WTC11 (cell line): ENCODE results near the gene NOX3. TPM values are rescaled to one million over a fixed set of nuclear protein-coding genes. Genes with fewer than 3 reads are reported as not detected.

ENCODE experiments used
- ATAC-seq: fragments of 200-7000 bp; cut with Tn5 transposase; 2 replicates; pipeline ENCODE4 v1.10.0; 2021; ENCODE audit warnings: mild to moderate bottlenecking, moderate library complexity
- CTCF ChIA-PET: fragments of 300-600 bp; sonication (Branson Sonifier 250); formaldehyde crosslinking; loops from one replicate; lab custom pipeline; 2021; ENCODE audit warnings: antibody characterized with exemption; lab: Charles Lee
- POLR2A ChIA-PET: fragments of 350-600 bp; sonication (Branson Sonifier 250); formaldehyde crosslinking; loops from one replicate; lab custom pipeline; 2021; ENCODE audit warnings: antibody characterized with exemption; lab: Charles Lee
- DNase-seq: peaks from one replicate; pipeline ENCODE4 v3.0.0; 2021; ENCODE audit warnings: low spot score
- H3K27ac Mint-ChIP-seq: 2 replicates; pipeline ENCODE4 v1.8.0; 2021; ENCODE audit warnings: mixed read lengths
- H3K27me3 Mint-ChIP-seq: 2 replicates; pipeline ENCODE4 v1.8.0; 2021; ENCODE audit warnings: low read depth, mild to moderate bottlenecking, moderate library complexity, mixed read lengths
- H3K36me3 Mint-ChIP-seq: 2 replicates; pipeline ENCODE4 v1.8.0; 2021; ENCODE audit warnings: mixed read lengths
- H3K4me1 Mint-ChIP-seq: 2 replicates; pipeline ENCODE4 v1.8.0; 2022; ENCODE audit warnings: mixed read lengths
- H3K4me3 Mint-ChIP-seq: 2 replicates; pipeline ENCODE4 v1.8.0; 2021; ENCODE audit warnings: mild to moderate bottlenecking, moderate library complexity, mixed read lengths
- H3K9me3 Mint-ChIP-seq: 2 replicates; pipeline ENCODE4 v1.8.0; 2021; ENCODE audit warnings: mixed read lengths
- ATF1 ChIP-seq: sonication (generic); formaldehyde crosslinking; IDR thresholded peaks from 2 replicates; pipeline ENCODE4 v1.8.1; 2023; ENCODE audit warnings: mild to moderate bottlenecking, moderate library complexity, missing genetic modification reagents
- ETV6 ChIP-seq: sonication (generic); formaldehyde crosslinking; IDR thresholded peaks from 2 replicates; pipeline ENCODE4 v1.8.1; 2022; ENCODE audit warnings: mild to moderate bottlenecking, missing genetic modification reagents
- GTF2I ChIP-seq: fragments of 250-450 bp; sonication (Bioruptor Pico); conservative IDR thresholded peaks from 2 replicates; pipeline ENCODE4 v1.4.0; 2021; ENCODE audit warnings: mild to moderate bottlenecking
- HMGA2 ChIP-seq: fragments of 250-450 bp; sonication (Bioruptor Pico); IDR thresholded peaks from 2 replicates; pipeline ENCODE4 v1.4.0; 2021; ENCODE audit warnings: mild to moderate bottlenecking, moderate library complexity
- NR3C1 ChIP-seq: sonication (generic); formaldehyde crosslinking; conservative IDR thresholded peaks from 2 replicates; pipeline ENCODE4 v1.8.1; 2023; ENCODE audit warnings: low read depth, mild to moderate bottlenecking, missing genetic modification reagents
- PRRX2 ChIP-seq: fragments of 250-450 bp; sonication (Bioruptor Pico); IDR thresholded peaks from 2 replicates; pipeline ENCODE4 v1.8.0; 2021; ENCODE audit warnings: mild to moderate bottlenecking
- SP1 ChIP-seq: sonication (generic); formaldehyde crosslinking; conservative IDR thresholded peaks from 2 replicates; pipeline ENCODE4 v1.8.1; 2022; ENCODE audit warnings: missing genetic modification reagents
- ZNF138 ChIP-seq: sonication (generic); formaldehyde crosslinking; conservative IDR thresholded peaks from 2 replicates; pipeline ENCODE4 v1.8.1; 2022; ENCODE audit warnings: mild to moderate bottlenecking, moderate library complexity, missing genetic modification reagents
- ZNF263 ChIP-seq: sonication (generic); formaldehyde crosslinking; IDR thresholded peaks from 2 replicates; pipeline ENCODE4 v1.8.1; 2022; ENCODE audit warnings: low read depth, mild to moderate bottlenecking, moderate library complexity, missing genetic modification reagents
- total RNA-seq: library from RNA; stranded (reverse); gene quantifications from 3 replicates; pipeline ENCODE4 v1.2.3, GENCODE V29; 2021
- TF ChIP-seq, protein P1 (sequence below): fragments of 250-450 bp; sonication (Bioruptor Pico); IDR thresholded peaks from 2 replicates; pipeline ENCODE4 v1.9.0; 2021; ENCODE audit warnings: mild to moderate bottlenecking, borderline replicate concordance
- TF ChIP-seq, protein P2 (sequence below): fragments of 250-450 bp; sonication (Bioruptor Pico); IDR thresholded peaks from 2 replicates; pipeline ENCODE4 v2.1.2; 2022; ENCODE audit warnings: mild to moderate bottlenecking, moderate library complexity
- TF ChIP-seq, protein P3 (sequence below): sonication (generic); formaldehyde crosslinking; IDR thresholded peaks from 2 replicates; pipeline ENCODE4 v1.8.1; 2023; ENCODE audit warnings: mild to moderate bottlenecking, missing genetic modification reagents, moderate library complexity
- TF ChIP-seq, protein P4 (sequence below): sonication (generic); formaldehyde crosslinking; conservative IDR thresholded peaks from 2 replicates; pipeline ENCODE4 v1.8.1; 2022; ENCODE audit warnings: mild to moderate bottlenecking, missing genetic modification reagents
- TF ChIP-seq, protein P5 (sequence below): sonication (generic); formaldehyde crosslinking; IDR thresholded peaks from 2 replicates; pipeline ENCODE4 v1.8.1; 2022; ENCODE audit warnings: mild to moderate bottlenecking, missing genetic modification reagents, moderate library complexity, borderline replicate concordance
- TF ChIP-seq, protein P6 (sequence below): sonication (generic); formaldehyde crosslinking; IDR thresholded peaks from 2 replicates; pipeline ENCODE4 v1.8.1; 2023; ENCODE audit warnings: mild to moderate bottlenecking, moderate library complexity, missing genetic modification reagents
- TF ChIP-seq, protein P7 (sequence below): sonication (generic); formaldehyde crosslinking; IDR thresholded peaks from 2 replicates; pipeline ENCODE4 v1.8.1; 2022; ENCODE audit warnings: missing genetic modification reagents, borderline replicate concordance

Gene NOX3
- total RNA-seq, 1 experiment from 2014 or later = not detected

DNA sequence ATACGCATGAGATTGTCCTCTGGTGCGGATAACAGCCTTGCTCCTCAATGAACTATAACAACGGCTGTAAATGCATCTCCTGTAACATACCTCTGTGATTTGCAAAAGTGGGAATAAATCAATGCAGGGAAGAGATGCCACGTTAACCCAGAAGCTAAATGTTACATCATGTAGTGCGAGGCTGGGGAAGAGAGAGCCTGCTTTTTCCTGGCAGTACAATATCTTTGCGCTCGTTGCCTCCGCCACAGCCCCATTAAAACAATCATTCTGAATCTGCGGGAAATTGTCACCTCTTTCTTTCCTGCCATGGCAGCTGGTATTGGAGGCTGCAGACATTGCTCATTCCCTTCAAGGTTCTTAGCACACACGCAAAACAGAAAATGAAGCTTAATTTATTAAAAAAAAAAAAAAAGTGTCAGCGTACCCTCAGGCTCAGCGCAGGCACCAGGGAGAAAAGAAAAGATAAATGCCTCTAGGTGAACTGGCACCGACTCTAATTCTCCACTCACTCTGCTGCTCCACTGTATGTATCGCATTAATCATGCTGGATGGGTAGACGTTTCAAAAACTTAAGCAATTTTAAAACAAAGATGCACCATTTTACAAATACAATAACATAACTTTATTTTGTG lies 71.2 kb downstream of the NOX3 start:
- ChIA-PET POLR2A (interaction anchor here (0.6 kb wide), 1 partner anchor 54 kb away, joined by 4 read pairs; no protein-coding TSS in a partner anchor), CTCF (no interaction called here)
- Mint-ChIP-seq H3K36me3 (no peaks in the 10 kb centered on the region), H3K27ac (no peak overlapping the region), H3K9me3 (no peaks in the 10 kb centered on the region)
- ATAC-seq (no peak), DNase-seq (no peak)
- TF ChIP-seq, protein P1, sequence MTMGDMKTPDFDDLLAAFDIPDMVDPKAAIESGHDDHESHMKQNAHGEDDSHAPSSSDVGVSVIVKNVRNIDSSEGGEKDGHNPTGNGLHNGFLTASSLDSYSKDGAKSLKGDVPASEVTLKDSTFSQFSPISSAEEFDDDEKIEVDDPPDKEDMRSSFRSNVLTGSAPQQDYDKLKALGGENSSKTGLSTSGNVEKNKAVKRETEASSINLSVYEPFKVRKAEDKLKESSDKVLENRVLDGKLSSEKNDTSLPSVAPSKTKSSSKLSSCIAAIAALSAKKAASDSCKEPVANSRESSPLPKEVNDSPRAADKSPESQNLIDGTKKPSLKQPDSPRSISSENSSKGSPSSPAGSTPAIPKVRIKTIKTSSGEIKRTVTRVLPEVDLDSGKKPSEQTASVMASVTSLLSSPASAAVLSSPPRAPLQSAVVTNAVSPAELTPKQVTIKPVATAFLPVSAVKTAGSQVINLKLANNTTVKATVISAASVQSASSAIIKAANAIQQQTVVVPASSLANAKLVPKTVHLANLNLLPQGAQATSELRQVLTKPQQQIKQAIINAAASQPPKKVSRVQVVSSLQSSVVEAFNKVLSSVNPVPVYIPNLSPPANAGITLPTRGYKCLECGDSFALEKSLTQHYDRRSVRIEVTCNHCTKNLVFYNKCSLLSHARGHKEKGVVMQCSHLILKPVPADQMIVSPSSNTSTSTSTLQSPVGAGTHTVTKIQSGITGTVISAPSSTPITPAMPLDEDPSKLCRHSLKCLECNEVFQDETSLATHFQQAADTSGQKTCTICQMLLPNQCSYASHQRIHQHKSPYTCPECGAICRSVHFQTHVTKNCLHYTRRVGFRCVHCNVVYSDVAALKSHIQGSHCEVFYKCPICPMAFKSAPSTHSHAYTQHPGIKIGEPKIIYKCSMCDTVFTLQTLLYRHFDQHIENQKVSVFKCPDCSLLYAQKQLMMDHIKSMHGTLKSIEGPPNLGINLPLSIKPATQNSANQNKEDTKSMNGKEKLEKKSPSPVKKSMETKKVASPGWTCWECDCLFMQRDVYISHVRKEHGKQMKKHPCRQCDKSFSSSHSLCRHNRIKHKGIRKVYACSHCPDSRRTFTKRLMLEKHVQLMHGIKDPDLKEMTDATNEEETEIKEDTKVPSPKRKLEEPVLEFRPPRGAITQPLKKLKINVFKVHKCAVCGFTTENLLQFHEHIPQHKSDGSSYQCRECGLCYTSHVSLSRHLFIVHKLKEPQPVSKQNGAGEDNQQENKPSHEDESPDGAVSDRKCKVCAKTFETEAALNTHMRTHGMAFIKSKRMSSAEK (CRISPR knock-in tag) = no peak
- TF ChIP-seq GTF2I (CRISPR knock-in tag) = no peak
- TF ChIP-seq ZNF138 (CRISPR knock-in tag) = no peak
- TF ChIP-seq, protein P2, sequence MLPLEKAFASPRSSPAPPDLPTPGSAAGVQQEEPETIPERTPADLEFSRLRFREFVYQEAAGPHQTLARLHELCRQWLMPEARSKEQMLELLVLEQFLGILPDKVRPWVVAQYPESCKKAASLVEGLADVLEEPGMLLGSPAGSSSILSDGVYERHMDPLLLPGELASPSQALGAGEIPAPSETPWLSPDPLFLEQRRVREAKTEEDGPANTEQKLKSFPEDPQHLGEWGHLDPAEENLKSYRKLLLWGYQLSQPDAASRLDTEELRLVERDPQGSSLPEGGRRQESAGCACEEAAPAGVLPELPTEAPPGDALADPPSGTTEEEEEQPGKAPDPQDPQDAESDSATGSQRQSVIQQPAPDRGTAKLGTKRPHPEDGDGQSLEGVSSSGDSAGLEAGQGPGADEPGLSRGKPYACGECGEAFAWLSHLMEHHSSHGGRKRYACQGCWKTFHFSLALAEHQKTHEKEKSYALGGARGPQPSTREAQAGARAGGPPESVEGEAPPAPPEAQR (CRISPR knock-in tag) = no peak
- TF ChIP-seq NR3C1 = no peak
- TF ChIP-seq, protein P3, sequence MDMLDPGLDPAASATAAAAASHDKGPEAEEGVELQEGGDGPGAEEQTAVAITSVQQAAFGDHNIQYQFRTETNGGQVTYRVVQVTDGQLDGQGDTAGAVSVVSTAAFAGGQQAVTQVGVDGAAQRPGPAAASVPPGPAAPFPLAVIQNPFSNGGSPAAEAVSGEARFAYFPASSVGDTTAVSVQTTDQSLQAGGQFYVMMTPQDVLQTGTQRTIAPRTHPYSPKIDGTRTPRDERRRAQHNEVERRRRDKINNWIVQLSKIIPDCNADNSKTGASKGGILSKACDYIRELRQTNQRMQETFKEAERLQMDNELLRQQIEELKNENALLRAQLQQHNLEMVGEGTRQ (CRISPR knock-in tag) = no peak
- TF ChIP-seq, protein P4, sequence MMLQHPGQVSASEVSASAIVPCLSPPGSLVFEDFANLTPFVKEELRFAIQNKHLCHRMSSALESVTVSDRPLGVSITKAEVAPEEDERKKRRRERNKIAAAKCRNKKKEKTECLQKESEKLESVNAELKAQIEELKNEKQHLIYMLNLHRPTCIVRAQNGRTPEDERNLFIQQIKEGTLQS = no peak
- no peak for TF ChIP-seq ZNF263 (CRISPR knock-in tag)
- no peak for TF ChIP-seq ETV6 (CRISPR knock-in tag)
- no peak for TF ChIP-seq HMGA2 (CRISPR knock-in tag)
- TF ChIP-seq, protein P5, sequence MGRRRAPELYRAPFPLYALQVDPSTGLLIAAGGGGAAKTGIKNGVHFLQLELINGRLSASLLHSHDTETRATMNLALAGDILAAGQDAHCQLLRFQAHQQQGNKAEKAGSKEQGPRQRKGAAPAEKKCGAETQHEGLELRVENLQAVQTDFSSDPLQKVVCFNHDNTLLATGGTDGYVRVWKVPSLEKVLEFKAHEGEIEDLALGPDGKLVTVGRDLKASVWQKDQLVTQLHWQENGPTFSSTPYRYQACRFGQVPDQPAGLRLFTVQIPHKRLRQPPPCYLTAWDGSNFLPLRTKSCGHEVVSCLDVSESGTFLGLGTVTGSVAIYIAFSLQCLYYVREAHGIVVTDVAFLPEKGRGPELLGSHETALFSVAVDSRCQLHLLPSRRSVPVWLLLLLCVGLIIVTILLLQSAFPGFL (CRISPR knock-in tag) = no peak
- no peak for TF ChIP-seq PRRX2
- TF ChIP-seq, protein P6, sequence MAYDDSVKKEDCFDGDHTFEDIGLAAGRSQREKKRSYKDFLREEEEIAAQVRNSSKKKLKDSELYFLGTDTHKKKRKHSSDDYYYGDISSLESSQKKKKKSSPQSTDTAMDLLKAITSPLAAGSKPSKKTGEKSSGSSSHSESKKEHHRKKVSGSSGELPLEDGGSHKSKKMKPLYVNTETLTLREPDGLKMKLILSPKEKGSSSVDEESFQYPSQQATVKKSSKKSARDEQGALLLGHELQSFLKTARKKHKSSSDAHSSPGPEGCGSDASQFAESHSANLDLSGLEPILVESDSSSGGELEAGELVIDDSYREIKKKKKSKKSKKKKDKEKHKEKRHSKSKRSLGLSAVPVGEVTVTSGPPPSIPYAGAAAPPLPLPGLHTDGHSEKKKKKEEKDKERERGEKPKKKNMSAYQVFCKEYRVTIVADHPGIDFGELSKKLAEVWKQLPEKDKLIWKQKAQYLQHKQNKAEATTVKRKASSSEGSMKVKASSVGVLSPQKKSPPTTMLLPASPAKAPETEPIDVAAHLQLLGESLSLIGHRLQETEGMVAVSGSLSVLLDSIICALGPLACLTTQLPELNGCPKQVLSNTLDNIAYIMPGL (CRISPR knock-in tag) = no peak
- TF ChIP-seq SP1 (CRISPR knock-in tag) = no peak
- TF ChIP-seq ATF1 = no peak
- TF ChIP-seq, protein P7, sequence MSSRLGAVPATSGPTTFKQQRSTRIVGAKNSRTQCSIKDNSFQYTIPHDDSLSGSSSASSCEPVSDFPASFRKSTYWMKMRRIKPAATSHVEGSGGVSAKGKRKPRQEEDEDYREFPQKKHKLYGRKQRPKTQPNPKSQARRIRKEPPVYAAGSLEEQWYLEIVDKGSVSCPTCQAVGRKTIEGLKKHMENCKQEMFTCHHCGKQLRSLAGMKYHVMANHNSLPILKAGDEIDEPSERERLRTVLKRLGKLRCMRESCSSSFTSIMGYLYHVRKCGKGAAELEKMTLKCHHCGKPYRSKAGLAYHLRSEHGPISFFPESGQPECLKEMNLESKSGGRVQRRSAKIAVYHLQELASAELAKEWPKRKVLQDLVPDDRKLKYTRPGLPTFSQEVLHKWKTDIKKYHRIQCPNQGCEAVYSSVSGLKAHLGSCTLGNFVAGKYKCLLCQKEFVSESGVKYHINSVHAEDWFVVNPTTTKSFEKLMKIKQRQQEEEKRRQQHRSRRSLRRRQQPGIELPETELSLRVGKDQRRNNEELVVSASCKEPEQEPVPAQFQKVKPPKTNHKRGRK (CRISPR knock-in tag) = no peak
- TF ChIP-seq, all 79 proteins: peak for 0
- no peaks in the 10 kb centered on the region for H3K4me1 Mint-ChIP-seq
- no peaks in the 10 kb centered on the region for H3K27me3 Mint-ChIP-seq
- H3K4me3 Mint-ChIP-seq = no peak overlapping the region
